Tongue (tissue), 2 donors: ENCODE data around the gene PARVB. TPM values are rescaled to one million over a fixed set of nuclear protein-coding genes. Genes with fewer than 3 reads are reported as not detected.
"Not testable (repeated sequence)": the region's sequence is repeated elsewhere in the genome, so short reads cannot be mapped to it uniquely, and the experiment has no call there.

Source experiments
- DNase-seq: peaks from one replicate; pipeline ENCODE4 v3.0.0-alpha.2; 2015
- total RNA-seq: library from RNA; depleted of rRNA; stranded (reverse); fragments of >200 nt; gene quantifications from one replicate; pipeline ENCODE4 v1.2.3, GENCODE V29; 2014

The PARVB gene
- total RNA-seq, 1 donor from 2014 or later: 43.1 TPM

GRCh38 chr22:44056649-44057048 is 32.5 kb downstream of the PARVB start:
- DNase-seq: not testable (repeated sequence)

GRCh38 chr22:44057401-44057987 is 33.4 kb downstream of the PARVB start:
- no peak for DNase-seq

- no peak for DNase-seq
Measured at GRCh38 chr22:44063462-44064371, 39.6 kb downstream of the PARVB start.

- no peak for DNase-seq
Measured at GRCh38 chr22:44067033-44067432, 42.9 kb downstream of the PARVB start.

- DNase-seq: no peak
Measured at GRCh38 chr22:44067901-44068300, 43.8 kb downstream of the PARVB start.

- DNase-seq: peak; percentile 65
Measured at GRCh38 chr22:44068422-44069191, 44.5 kb downstream of the PARVB start.

GRCh38 chr22:44070029-44070428 is 45.9 kb downstream of the PARVB start:
- DNase-seq: no peak

GRCh38 chr22:44071781-44072326 is 47.8 kb downstream of the PARVB start:
- DNase-seq: peak; percentile 70

GRCh38 chr22:44074337-44074984 is 50.4 kb downstream of the PARVB start:
- no peak for DNase-seq

- DNase-seq: no peak
Measured at GRCh38 chr22:44075022-44075421, 50.9 kb downstream of the PARVB start.

- peak; percentile 84 for DNase-seq
Measured at GRCh38 chr22:44075670-44076069, 51.6 kb downstream of the PARVB start.

- no peak for DNase-seq
Measured at GRCh38 chr22:44076825-44077224, 52.7 kb downstream of the PARVB start.

GRCh38 chr22:44080936-44081861 is 57.1 kb downstream of the PARVB start:
- DNase-seq: peak; percentile 90

- DNase-seq: no peak
Measured at GRCh38 chr22:44082801-44083200, 58.7 kb downstream of the PARVB start.

- no peak for DNase-seq
Measured at GRCh38 chr22:44084044-44084772, 60.1 kb downstream of the PARVB start.

- peak; percentile 85 for DNase-seq
Measured at GRCh38 chr22:44085743-44086270, 61.7 kb downstream of the PARVB start.

GRCh38 chr22:44086271-44087088 is 62.4 kb downstream of the PARVB start:
- DNase-seq: peak; percentile 87

- no peak for DNase-seq
Measured at GRCh38 chr22:44087089-44087430, 63.0 kb downstream of the PARVB start.

GRCh38 chr22:44088976-44089570 is 65.0 kb downstream of the PARVB start:
- peak; percentile 89 for DNase-seq
